Measurements from ENCODE around the gene CACNA1B.
"Not testable (repeated sequence)": the region's sequence is repeated elsewhere in the genome, so short reads cannot be mapped to it uniquely, and the experiment has no call there.

The CACNA1B gene

GRCh38 chr9:138116521-138116920 lies 238.9 kb downstream of the CACNA1B start:
- DNase-seq (ENCODE audit: low read depth, low spot score), result no peak

GRCh38 chr9:138117101-138117750 lies 239.6 kb downstream of the CACNA1B start:
- no peak for DNase-seq (ENCODE audit: low read depth, low spot score)

DNA sequence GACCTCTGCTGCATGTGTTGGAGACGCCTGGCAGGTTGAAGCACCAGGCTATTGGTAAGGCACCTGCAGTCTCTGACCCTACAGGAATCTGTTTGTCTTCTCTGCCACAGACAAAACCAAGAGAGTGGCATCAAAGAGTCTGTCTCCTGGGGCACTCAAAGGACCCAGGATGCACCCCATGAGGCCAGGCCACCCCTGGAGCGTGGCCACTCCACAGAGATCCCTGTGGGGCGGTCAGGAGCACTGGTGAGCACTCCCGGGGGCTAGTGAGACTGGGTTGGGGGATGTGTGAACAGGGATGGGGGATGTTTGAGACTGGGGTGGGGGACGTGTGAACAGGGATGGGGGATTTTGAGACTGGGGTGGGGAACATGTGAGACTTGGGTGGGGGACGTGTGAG lies 240.3 kb downstream of the CACNA1B start:
- no peak for DNase-seq (ENCODE audit: low read depth, low spot score)

GRCh38 chr9:138118601-138119071 lies 241.1 kb downstream of the CACNA1B start:
- no peak for DNase-seq (ENCODE audit: low read depth, low spot score)

DNA sequence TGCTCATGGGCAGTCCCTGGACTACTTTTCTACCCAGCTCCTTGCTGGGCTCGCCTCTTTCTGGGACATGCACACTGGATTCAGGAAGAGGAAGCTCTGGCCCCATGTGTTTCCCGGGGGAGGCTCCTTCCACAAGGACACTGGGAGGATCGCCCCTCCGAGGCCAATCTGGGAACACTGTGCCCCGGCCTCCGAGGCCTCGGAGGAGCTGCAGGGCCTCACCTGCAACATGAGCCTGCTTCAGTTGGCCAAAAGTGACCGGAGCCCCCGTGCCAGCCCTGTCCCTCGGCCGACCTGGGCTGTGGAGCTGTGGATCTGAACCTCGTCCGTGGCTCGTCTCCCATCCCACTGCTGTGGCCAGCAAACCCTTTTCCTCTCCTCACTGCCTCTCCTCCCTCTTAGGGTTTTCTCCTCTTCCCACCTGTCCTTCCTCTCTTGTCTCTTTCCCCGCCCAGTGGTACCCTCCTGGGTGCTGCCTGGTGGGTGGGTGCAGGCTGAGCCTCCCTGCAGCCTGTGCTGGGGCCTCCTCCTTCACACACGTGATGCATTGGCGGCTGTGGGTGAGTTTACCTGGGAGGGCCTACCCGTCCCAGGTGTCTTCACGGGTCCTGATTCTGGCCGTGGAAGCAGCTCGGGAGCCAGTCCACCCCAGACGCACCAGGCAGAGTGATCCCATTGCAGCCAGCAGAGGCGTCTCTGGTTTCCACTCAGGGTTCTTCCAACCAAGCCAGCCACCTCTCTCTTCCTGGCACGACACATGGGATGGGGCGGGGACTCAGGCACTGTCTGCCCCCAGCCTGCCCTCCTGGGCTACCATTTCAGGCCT lies 241.8 kb downstream of the CACNA1B start:
- DNase-seq (ENCODE audit: low read depth, low spot score), result no peak

GRCh38 chr9:138120072-138120471 lies 242.5 kb downstream of the CACNA1B start:
- DNase-seq (ENCODE audit: low read depth, low spot score), result no peak

- DNase-seq (ENCODE audit: low read depth, low spot score), result no peak
Observed at GRCh38 chr9:138120511-138121437, 243.2 kb downstream of the CACNA1B start.

DNA sequence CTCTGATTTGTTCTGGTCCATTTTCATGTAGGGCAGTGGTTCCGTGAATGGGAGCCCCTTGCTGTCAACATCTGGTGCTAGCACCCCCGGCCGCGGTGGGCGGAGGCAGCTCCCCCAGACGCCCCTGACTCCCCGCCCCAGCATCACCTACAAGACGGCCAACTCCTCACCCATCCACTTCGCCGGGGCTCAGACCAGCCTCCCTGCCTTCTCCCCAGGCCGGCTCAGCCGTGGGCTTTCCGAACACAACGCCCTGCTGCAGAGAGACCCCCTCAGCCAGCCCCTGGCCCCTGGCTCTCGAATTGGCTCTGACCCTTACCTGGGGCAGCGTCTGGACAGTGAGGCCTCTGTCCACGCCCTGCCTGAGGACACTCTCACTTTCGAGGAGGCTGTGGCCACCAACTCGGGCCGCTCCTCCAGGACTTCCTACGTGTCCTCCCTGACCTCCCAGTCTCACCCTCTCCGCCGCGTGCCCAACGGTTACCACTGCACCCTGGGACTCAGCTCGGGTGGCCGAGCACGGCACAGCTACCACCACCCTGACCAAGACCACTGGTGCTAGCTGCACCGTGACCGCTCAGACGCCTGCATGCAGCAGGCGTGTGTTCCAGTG lies 244.0 kb downstream of the CACNA1B start:
- DNase-seq (ENCODE audit: low read depth, low spot score), result no peak

DNA sequence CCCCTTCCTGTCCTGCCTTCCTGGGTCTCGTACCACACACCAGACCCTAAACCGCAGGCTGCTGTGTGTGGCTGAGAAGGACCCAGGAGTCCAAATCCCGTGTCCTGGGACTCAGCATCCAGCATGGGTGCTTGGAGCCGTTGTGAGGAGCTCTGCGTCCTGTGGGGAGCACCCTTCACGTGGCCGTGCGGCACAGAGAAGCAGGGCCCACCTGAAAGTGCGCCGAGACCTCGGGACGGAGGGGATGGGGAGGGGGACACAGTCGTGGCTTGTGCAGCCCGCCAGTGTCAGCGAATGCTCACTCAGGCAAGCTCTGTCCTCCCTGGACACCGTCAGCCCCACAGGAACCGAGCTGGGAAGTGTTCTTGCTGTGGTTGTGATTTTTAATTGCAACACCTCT lies 244.6 kb downstream of the CACNA1B start:
- no peak for DNase-seq (ENCODE audit: low read depth, low spot score)

DNA sequence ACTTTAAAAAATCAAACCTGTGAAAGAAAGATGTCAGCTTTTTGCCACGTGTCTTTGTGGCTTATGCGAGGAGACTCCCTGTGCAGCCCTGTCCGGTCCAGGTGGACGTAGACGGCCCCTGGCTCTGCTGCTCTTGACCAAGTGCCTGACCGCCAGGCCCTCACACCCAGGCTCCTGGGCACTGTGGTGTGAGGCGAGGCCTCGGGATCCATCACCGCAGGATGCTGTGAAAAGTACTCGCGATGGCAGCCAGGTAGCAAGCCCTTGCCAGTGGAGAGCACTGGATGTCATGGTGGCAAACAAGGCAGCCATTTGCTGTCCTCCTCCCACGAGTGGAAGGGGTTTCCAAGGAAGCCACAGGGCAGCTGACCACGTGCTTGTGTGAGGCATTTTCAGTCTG lies 245.1 kb downstream of the CACNA1B start:
- no peak for DNase-seq (ENCODE audit: low read depth, low spot score)

DNA sequence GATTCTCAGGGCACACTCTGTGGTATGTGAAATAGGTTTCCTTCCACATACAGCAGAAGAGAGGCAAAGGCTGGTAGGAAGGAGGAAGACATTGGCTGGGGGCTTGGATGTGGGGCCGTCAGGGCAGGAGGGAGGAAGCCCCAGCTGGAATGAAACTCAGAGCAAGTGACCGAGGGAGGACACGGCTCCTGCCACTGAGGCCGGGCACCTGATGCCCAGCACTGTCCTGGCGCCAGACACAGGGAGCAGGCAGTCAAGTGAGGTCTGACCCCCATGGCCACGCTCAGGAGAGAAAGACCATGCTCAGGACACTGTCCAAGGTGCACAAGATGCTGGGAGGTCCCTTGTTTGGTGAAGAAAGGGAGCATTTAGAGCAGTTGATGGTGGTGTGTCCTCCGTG lies 245.5 kb downstream of the CACNA1B start:
- no peak for DNase-seq (ENCODE audit: low read depth, low spot score)

DNA sequence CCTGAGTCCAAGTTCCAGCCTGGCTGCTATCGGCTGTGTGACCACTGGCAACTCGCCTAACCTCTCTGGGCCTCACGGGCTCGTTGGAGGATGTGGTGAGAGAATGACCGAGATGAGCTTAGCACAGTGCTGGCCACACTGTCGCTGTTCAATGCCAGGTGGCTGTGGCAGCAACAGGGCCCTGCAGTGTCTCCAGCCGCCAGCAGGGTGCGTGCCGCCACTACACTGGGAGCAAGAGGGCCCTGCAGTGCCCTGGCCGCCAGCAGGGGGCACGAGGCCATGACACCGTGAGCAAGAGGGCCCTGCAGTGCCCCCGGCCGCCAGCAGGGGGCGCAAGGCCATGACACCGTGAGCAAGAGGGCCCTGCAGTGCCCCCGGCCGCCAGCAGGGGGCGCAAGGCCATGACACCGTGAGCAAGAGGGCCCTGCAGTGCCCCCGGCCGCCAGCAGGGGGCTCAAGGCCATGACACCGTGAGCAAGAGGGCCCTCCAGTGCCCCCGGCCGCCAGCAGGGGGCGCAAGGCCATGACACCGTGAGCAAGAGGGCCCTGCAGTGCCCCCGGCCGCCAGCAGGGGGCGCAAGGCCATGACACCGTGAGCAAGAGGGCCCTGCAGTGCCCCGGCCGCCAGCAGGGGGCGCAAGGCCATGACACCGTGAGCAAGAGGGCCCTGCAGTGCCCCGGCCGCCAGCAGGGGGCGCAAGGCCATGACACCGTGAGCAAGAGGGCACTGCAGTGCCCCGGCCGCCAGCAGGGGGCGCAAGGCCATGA lies 248.7 kb downstream of the CACNA1B start:
- not testable (repeated sequence) for DNase-seq (ENCODE audit: low read depth, low spot score)

DNA sequence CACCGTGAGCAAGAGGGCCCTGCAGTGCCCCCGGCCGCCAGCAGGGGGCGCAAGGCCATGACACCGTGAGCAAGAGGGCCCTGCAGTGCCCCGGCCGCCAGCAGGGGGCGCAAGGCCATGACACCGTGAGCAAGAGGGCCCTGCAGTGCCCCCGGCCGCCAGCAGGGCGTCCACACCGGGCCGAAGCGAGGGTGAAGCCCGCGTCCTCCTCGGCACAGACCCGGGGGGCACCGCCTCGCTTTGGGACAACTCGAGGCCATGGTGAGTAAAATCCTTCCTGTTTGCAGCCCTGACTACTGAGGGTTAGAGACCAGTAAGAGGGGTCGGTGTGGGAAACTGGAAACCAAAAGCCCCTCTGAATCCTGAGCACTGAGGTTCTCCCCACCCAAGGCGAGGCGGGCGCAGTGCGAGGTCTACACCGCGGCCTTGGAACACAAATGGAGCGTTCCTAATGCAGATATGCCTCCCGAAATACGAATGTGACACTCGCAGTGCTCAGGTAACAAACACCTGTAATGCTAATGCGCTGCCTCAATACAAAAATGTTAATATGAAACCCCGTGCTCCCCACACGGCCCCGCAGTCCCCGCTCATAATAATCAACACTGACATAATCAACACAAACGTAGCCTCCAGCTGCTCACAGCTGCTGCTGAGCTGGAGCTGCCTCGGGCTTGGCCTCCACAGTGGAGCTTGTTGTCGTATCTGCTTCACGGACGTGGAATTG lies 249.4 kb downstream of the CACNA1B start:
- DNase-seq (ENCODE audit: low read depth, low spot score), result not testable (repeated sequence)

- not testable (repeated sequence) for DNase-seq (ENCODE audit: low read depth, low spot score)
Observed at GRCh38 chr9:138128027-138128426, 250.4 kb downstream of the CACNA1B start.

- not testable (repeated sequence) for DNase-seq (ENCODE audit: low read depth, low spot score)
Observed at GRCh38 chr9:138129318-138129717, 251.7 kb downstream of the CACNA1B start.

DNA sequence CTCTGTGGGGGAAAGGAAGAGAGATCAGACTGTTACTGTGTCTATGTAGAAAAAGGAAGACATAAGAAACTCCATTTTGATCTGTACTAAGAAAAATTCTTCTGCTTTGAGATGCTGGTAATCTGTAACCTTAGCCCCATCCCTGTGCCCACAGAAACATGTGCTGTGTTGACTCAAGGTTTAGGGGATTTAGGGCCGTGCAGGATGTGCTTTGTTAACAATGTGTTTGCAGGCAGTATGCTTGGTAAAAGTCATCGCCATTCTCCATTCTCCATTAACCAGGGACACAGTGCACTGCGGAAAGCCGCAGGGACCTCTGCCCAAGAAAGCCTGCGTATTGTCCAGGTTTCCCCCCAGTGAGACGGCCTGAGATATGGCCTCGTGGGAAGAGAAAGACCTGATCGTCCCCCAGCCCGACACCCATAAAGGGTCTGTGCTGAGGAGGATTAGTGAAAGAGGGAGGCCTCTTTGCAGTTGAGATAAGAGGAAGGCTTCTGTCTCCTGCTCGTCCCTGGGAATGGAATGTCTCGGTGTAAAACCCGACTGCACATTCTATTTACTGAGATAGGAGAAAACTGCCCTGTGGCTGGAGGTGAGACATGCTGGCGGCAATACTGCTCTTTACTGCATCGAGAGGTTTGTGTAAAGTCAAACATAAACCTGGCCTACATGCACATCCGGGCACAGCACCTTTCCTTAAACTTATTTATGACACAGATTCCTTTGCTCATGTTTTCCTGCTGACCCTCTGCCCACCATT lies 255.5 kb downstream of the CACNA1B start:
- not testable (repeated sequence) for DNase-seq (ENCODE audit: low read depth, low spot score)

- not testable (repeated sequence) for DNase-seq (ENCODE audit: low read depth, low spot score)
Observed at GRCh38 chr9:138134581-138134980, 257.0 kb downstream of the CACNA1B start.

- not testable (repeated sequence) for DNase-seq (ENCODE audit: low read depth, low spot score)
Observed at GRCh38 chr9:138139096-138139495, 261.5 kb downstream of the CACNA1B start.

DNA sequence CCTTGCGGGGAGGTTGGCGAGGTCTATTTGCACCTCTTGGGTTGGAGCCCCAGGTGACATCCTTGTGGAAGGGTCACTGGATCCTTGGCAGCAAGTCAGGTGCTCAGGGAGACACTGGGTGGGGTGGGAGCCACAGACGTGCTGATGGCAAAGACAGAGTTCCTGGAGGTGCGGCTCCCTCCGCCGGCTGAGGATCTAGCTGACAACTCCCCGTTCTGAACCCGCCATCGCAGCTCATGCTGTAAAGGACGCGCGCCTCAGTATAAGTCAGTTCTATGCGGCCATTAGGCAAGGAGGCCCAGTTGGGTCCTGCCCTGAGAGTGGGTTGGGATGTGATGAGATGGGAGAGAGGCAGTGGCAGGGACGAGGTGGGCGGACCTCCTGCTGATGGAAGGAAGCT lies 263.4 kb downstream of the CACNA1B start:
- not testable (repeated sequence) for DNase-seq (ENCODE audit: low read depth, low spot score)

Measured in brain pericyte (primary cell).